K562 (cell line): ENCODE results near the gene PXDC1. TPM values are rescaled to one million over a fixed set of nuclear protein-coding genes. Genes with fewer than 3 reads are reported as not detected.

ENCODE experiments used
- ATAC-seq: fragments of 200-7000 bp; cut with Tn5 transposase; 3 replicates; pipeline ENCODE4 v1.9.1; 2020; ENCODE audit warnings: moderate library complexity
- BruUV-seq: library from RNA; stranded (reverse); fragments of 400-500 nt; replicated peaks from 2 replicates; lab custom pipeline; 2021; lab: Mats Ljungman, UMichigan
- CTCF ChIA-PET: fragments of 300-600 bp; formaldehyde crosslinking; extraction: SDS; loops from one replicate; lab custom pipeline; 2021; ENCODE audit warnings: low intra/inter-chr PET ratio; lab: Yijun Ruan, JAX
- POLR2A ChIA-PET: fragments of 300-600, 350-650 bp; sonication (Branson Sonifier 250); formaldehyde crosslinking; extraction: SDS; loops from one replicate; lab custom pipeline; 2021; ENCODE audit warnings: antibody characterized with exemption, inconsistent platforms; lab: Yijun Ruan, JAX
- DNase-seq, 4 experiments: peaks; one replicate each; pipeline versions ENCODE4 v3.0.0 to v3.0.0-alpha.2; 2011 to 2018; ENCODE audit warnings: low spot score in 3 of 4, mixed read lengths in 3 of 4; ENCODE audit errors: extremely low read depth in 1 of 4
- FAIRE-seq: peaks from 2 replicates; lab custom pipeline; 2011; peaks lifted over from hg19 to GRCh38; lab: Jason Lieb, UNC
- H2AFZ ChIP-seq: 2 replicates; pipeline ENCODE4 v1.6.0; 2011; ENCODE audit warnings: low read depth, low read length, control low read depth, inconsistent platforms
- H3K27ac ChIP-seq: fragments of 200-600 bp; 3 replicates; pipeline ENCODE4 v1.8.0; 2011; ENCODE audit warnings: low read depth, mild to moderate bottlenecking, control low read depth, inconsistent platforms, low read length, moderate library complexity, mixed read lengths; ENCODE audit errors: extremely low read depth
- H3K27me3 ChIP-seq, 2 experiments: fragments of 300-600 bp in 1 of 2; 2 replicates in 1 of 2; 3 replicates in 1 of 2; pipeline versions ENCODE4 v1.6.0 to v1.8.0; 2011; ENCODE audit warnings: inconsistent platforms in 2 of 2, low read length in 2 of 2, mild to moderate bottlenecking in 1 of 2, mixed read lengths in 1 of 2, moderate library complexity in 1 of 2; ENCODE audit not compliant: control insufficient read depth in 2 of 2, insufficient read depth in 2 of 2
- H3K36me3 ChIP-seq: fragments of 300-600 bp; 3 replicates; pipeline ENCODE4 v1.8.0; 2011; ENCODE audit warnings: mild to moderate bottlenecking, low read length, inconsistent platforms; ENCODE audit not compliant: control insufficient read depth, insufficient read depth
- H3K4me1 ChIP-seq, 2 experiments: fragments of 200-600 bp in 1 of 2; replicated peaks in 1 of 2; 2 replicates in 1 of 2; 3 replicates in 1 of 2; pipeline versions ENCODE4 v1.5.1 to v1.8.0; 2011; ENCODE audit warnings: inconsistent platforms in 2 of 2, low read length in 2 of 2, mild to moderate bottlenecking in 1 of 2, mixed read lengths in 1 of 2, moderate library complexity in 1 of 2; ENCODE audit not compliant: control insufficient read depth in 2 of 2, insufficient read depth in 2 of 2
- H3K4me2 ChIP-seq: 2 replicates; pipeline ENCODE4 v1.6.1; 2011; ENCODE audit warnings: low read length, control low read depth, inconsistent platforms, mixed read lengths; ENCODE audit not compliant: insufficient read depth
- H3K4me3 ChIP-seq: fragments of 200-600 bp; sonication (generic), shearing (Covaris generic); 2 replicates; pipeline ENCODE4 v1.5.1; 2016; ENCODE audit warnings: control low read depth, inconsistent platforms
- H3K79me2 ChIP-seq: fragments of 200-600 bp; 3 replicates; pipeline ENCODE4 v1.8.0; 2011; ENCODE audit warnings: low read length, inconsistent platforms; ENCODE audit not compliant: control insufficient read depth, insufficient read depth
- H3K9ac ChIP-seq, 2 experiments: 2 replicates each; pipeline versions ENCODE4 v1.6.0 to v1.6.1; 2011; ENCODE audit warnings: low read depth in 2 of 2, low read length in 2 of 2, control low read depth in 1 of 2, inconsistent platforms in 1 of 2, mild to moderate bottlenecking in 1 of 2, mixed read lengths in 1 of 2; ENCODE audit not compliant: insufficient read depth in 1 of 2
- H3K9me1 ChIP-seq: one replicate; pipeline ENCODE4 v1.6.0; 2011; ENCODE audit warnings: inconsistent platforms, mild to moderate bottlenecking, low read length, moderate library complexity; ENCODE audit not compliant: control insufficient read depth, insufficient read depth
- H3K9me3 ChIP-seq: replicated peaks from 2 replicates; pipeline ENCODE4 v1.5.1; 2011; ENCODE audit warnings: low read depth, low read length, inconsistent platforms; ENCODE audit not compliant: control insufficient read depth, insufficient read depth
- H4K20me1 ChIP-seq: replicated peaks from 2 replicates; pipeline ENCODE4 v1.6.1; 2011; ENCODE audit warnings: low read length, inconsistent platforms, mixed read lengths; ENCODE audit not compliant: control insufficient read depth, insufficient read depth
- CBFB ChIP-seq: sonication (generic); formaldehyde crosslinking; IDR thresholded peaks from 2 replicates; pipeline ENCODE4 v1.4.0; 2020; ENCODE audit warnings: mild to moderate bottlenecking, missing genetic modification reagents
- EGR1 ChIP-seq: fragments of 450-650 bp; conservative IDR thresholded peaks from 2 replicates; pipeline ENCODE4 v1.6.1; 2017; ENCODE audit warnings: mild to moderate bottlenecking
- ETV1 ChIP-seq: fragments of 450-650 bp; conservative IDR thresholded peaks from 2 replicates; pipeline ENCODE4 v1.6.1; 2016; ENCODE audit warnings: missing genetic modification characterization, control low read depth, low read depth, missing compliant biosample characterization
- WGBS: fragments of 100-300 bp; shearing (Covaris generic); methylation state at CpG from one replicate; pipeline ENCODE4 v1.1.6; 2016; ENCODE audit warnings: low coverage, mixed read lengths; ENCODE audit not compliant: insufficient coverage; ENCODE audit errors: missing lambda C conversion rate; 5-methylcytosine and 5-hydroxymethylcytosine counted together
- in situ Hi-C: fragments of 300-500 bp; cut with MboI; formaldehyde crosslinking; loops from 4 replicates; pipeline ENCODE4 v1.15.0; 2018; ENCODE audit warnings: inconsistent platforms, mixed read lengths
- intact Hi-C: fragments of 100-400 bp; cut with micrococcal nuclease; formaldehyde crosslinking; loops from 2 replicates; pipeline ENCODE4 v1.14.2; 2022
- polyA plus RNA-seq, 8 experiments: library from polyadenylated mRNA; depleted of rRNA in 4 of 8; stranded (reverse) in 5 of 8; unstranded in 3 of 8; fragments of >200 nt; fragmentation: Nextera tagmentation in 2 of 8; fragmentation: Illumina TruSeq in 1 of 8; extraction: Ambion mirVana in 2 of 8; extraction: Trizol in 1 of 8; gene quantifications; 2 replicates each; pipeline versions ENCODE4 v1.2.1 to v1.2.3, GENCODE V29; 2011 to 2014; ENCODE audit warnings: inconsistent platforms in 1 of 8, missing spikeins in 1 of 8
- total RNA-seq, 7 experiments: library from RNA; depleted of rRNA in 6 of 7; stranded (reverse); fragments of >200 nt in 6 of 7; fragmentation: Illumina TruSeq in 2 of 7; extraction: Trizol in 2 of 7; gene quantifications; 2 replicates each; pipeline versions ENCODE4 v1.2.1 to v1.2.3, GENCODE V29; 2011 to 2021; ENCODE audit warnings: low replicate concordance in 1 of 7
- TF ChIP-seq, protein P1 (sequence below): fragments of 200-800 bp; sonication (Bioruptor generic); IDR thresholded peaks from 2 replicates; pipeline ENCODE4 v1.6.1; 2017; ENCODE audit warnings: missing genetic modification characterization, missing compliant biosample characterization
- TF ChIP-seq, protein P2 (sequence below): sonication (generic); formaldehyde crosslinking; IDR thresholded peaks from 2 replicates; pipeline ENCODE4 v1.8.0; 2022; ENCODE audit warnings: mild to moderate bottlenecking, low read depth, missing genetic modification reagents

Gene PXDC1
- total and polyA plus RNA-seq, 9 of the 15 experiments (the other 6 are each of a cell fraction or from before 2014, with no cell fraction given), result 0.09 to 0.33 (median 0.16) TPM; not detected in 5

DNA sequence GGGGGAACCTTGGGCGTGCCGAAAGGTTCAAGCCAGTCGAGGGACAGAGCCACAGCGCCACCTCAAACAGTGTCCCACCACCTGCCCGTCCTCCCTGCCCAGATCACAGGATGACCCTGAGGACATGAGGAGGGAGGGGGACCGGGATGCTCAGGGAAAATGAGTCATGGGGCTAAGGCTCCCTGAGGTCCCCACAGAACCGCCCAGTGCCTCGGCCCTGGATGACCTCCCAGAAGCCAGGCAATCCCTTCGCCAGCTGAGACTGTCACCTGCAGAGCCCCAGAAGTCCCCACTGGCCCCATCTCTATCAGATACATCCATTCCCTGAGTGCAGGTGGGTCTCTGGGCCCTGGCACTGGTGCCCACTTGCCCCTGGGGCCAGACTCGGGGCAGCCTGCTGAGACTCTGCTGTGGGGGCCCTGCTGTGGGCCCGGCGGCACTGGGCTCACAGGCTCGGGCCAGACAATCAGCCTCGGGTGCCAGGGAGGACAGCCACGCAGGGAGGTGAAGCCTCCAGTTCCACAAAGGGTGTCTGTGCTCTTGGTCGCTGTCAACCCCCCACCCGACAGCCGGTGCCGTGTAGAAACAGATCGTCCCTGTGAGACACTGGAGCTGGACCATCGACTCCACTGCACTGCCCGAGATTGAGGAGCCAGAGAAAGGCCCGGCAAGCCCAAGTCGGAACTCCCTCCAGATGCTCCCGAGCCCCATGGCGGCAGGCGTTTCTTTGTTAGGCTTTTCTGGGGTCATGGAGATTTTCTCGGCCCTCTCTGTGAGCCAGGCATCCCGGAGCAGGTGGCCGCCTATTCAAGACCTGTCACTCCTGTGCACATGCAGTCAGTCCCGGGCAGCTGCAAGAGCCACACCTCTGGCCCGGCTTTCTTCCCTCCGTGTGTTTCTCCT is 26.1 kb downstream of the PXDC1 start (continued):
- TF ChIP-seq CBFB (CRISPR knock-in tag), result no peak

DNA sequence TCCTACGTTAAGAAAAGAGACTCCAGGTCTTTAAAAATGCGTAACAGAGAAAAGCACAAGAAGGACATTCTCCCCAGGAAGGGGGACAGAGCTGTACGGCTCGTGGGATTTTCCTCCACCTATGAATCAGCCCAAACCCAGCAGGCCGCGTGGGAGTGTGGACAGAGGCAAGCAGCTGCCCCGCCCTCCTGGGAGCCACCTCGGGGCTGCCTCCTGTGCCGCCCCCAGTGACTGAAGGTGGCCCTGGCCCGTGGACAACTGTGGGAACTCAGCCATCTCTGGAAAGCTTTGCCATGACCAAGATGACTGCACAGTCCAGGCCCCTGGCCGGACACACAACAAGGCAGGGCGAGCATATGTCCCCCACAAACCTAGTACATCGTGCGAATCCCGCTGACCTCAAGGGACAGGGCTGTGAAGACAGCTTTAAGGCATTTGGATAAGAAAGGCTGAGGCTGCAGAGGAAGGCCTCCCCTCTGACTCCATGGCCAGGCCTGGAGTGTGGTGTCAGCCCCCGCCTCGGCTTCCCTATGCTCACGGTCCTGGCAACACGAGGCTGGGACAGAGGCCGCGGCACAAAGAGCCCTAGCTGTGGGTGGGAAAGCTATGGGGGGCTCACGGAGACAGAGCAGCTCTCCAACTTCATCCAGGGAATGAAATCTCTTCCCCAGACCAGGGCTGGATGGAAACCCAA is 26.9 kb downstream of the PXDC1 start:
- H3K4me1 ChIP-seq, result peaks cover 0 to 29% of the 10 kb centered on the region in 2 experiments; a peak in 4 of 5 replicates
- in situ Hi-C loops, result no loop called here
- no peak overlapping the region for H3K4me3 ChIP-seq
- TF ChIP-seq, protein P1, sequence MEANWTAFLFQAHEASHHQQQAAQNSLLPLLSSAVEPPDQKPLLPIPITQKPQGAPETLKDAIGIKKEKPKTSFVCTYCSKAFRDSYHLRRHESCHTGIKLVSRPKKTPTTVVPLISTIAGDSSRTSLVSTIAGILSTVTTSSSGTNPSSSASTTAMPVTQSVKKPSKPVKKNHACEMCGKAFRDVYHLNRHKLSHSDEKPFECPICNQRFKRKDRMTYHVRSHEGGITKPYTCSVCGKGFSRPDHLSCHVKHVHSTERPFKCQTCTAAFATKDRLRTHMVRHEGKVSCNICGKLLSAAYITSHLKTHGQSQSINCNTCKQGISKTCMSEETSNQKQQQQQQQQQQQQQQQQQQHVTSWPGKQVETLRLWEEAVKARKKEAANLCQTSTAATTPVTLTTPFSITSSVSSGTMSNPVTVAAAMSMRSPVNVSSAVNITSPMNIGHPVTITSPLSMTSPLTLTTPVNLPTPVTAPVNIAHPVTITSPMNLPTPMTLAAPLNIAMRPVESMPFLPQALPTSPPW (CRISPR knock-in tag), result peak; percentile 16; the same call in 1 of the 2 replicates
- TF ChIP-seq ETV1 (tag), result no peak
- TF ChIP-seq, protein P2, sequence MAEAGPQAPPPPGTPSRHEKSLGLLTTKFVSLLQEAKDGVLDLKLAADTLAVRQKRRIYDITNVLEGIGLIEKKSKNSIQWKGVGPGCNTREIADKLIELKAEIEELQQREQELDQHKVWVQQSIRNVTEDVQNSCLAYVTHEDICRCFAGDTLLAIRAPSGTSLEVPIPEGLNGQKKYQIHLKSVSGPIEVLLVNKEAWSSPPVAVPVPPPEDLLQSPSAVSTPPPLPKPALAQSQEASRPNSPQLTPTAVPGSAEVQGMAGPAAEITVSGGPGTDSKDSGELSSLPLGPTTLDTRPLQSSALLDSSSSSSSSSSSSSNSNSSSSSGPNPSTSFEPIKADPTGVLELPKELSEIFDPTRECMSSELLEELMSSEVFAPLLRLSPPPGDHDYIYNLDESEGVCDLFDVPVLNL (CRISPR knock-in tag), result no peak
- peak; percentile 66 for TF ChIP-seq EGR1
- no peak overlapping the region for H2AFZ ChIP-seq
- no peaks in the 10 kb centered on the region for H3K9me3 ChIP-seq
- H3K9ac ChIP-seq, result 0 out of 4 replicates have a peak overlapping the region, but pooled peaks of 1 of the 2 experiments have one; percentile 28
- H3K27me3 ChIP-seq, result peaks cover 54 to 76% of the 10 kb centered on the region in 2 experiments
- ATAC-seq, result peak; percentile 52
- H3K27ac ChIP-seq, result no peak overlapping the region
- H3K9me1 ChIP-seq, result no peaks in the 10 kb centered on the region
- CTCF ChIA-PET, result no interaction called here
- FAIRE-seq, result no peak
- WGBS, result 24% methylated on average over 22 of the region's 22 CpGs
- H3K36me3 ChIP-seq, result no peaks in the 10 kb centered on the region
- peaks cover 13% of the 10 kb centered on the region for H4K20me1 ChIP-seq
- H3K4me2 ChIP-seq, result no peak overlapping the region
- peak; percentile 41 to 62 (median 56) for DNase-seq
- BruUV-seq, result no TSS peak
- intact Hi-C loops, result loop anchor here (5.0 to 10.0 kb wide), 2 partner anchors 97 to 990 kb away; no protein-coding TSS in a partner anchor
- no peaks in the 10 kb centered on the region for H3K79me2 ChIP-seq
- POLR2A ChIA-PET, result interaction anchor here (0.5 to 1.3 kb wide), 7 partner anchors 10 to 747 kb away, joined by 3 to 5 read pairs (median 3); no protein-coding TSS in a partner anchor
